Measurements from ENCODE around the gene CLSTN1. TPM values are rescaled to one million over a fixed set of nuclear protein-coding genes. Genes with fewer than 3 reads are reported as not detected.

CLSTN1 gene
- total and polyA plus RNA-seq, 2 of the 8 experiments (the other 6 are each of a cell fraction or from before 2014, with no cell fraction given): 34.2 to 97.4 TPM

DNA sequence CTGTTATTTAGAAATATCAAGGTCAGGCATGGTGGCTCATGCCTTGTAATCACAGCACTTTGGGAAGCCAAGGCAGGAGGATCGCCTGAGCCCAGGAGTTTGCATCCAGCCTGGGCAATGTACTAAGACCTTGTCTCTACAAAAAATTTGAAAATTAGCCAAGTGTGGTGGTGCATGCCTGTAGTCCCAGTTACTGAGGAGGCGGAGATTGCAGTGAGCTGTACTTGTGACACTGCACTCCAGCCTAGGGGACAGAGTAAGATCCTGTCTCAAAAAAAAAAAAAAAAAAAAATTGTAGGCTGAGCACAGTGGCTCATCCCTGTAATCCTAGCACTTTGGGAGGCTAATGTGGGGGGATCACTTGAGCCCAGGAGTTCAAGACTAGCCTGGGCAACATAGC, 127.0 kb downstream of the CLSTN1 start (continued):
- no peak for TF ChIP-seq CREB1 (IDR thresholded peaks at IDR 0.05)
- no peak for TF ChIP-seq GTF2F1 (IDR thresholded peaks at IDR 0.05; ENCODE audit: borderline replicate concordance, low read depth, low read length)
- TF ChIP-seq GABPA (IDR thresholded peaks at IDR 0.05; ENCODE audit: borderline replicate concordance, insufficient read depth, low read length): no peak

Data from H1 (cell line).